GM18909 (cell line): ENCODE measurements around the gene NUP98.
"Not testable (repeated sequence)": the region's sequence is repeated elsewhere in the genome, so short reads cannot be mapped to it uniquely, and the experiment has no call there.

Experiments used
- ATAC-seq: cut with Tn5 transposase; IDR thresholded peaks from one replicate; pipeline ENCODE4 v1.9.1; 2021; ENCODE audit warnings: mild to moderate bottlenecking; ENCODE audit not compliant: unreplicated experiment, poor library complexity

The NUP98 gene

DNA sequence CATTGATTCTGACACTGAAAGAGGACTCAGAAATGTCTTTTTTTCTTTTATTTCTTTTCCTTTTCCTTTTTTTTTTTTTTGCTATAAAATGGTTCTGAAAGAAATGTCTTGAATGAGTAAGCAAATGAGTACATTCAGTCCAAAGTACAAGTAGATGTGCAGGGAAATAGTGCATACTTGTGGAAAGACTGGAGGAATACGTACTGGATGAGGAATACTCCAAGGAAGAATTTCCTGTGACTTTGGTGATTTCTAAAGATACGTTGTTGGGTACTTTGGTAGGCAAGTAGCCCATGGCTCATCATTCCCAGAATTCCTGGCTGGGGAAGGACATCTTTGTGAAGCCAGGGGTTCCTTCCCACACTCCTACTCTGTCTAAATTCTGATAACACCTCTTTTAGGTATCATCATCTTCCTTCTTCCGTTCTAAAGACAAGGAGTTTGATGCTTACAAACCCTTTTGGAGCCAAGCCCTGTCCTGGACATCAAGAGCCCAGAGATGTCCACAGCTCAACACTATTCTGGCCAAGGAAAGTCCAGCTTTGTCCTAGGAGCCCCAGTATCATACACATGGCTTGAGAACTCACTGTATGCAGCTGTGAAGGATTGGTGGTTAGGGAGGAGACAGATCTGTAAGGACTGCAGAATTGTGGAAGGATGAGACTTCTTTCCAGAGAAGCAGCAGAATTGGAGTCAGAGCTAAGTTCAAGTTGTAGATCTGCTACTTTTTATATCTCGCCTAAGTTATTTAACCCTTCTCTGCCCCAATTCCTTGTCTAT is 4.8 kb upstream of the NUP98 start:
- ATAC-seq: no peak

GRCh38 chr11:3799873-3800272 is 2.5 kb upstream of the NUP98 start:
- ATAC-seq: no peak

DNA sequence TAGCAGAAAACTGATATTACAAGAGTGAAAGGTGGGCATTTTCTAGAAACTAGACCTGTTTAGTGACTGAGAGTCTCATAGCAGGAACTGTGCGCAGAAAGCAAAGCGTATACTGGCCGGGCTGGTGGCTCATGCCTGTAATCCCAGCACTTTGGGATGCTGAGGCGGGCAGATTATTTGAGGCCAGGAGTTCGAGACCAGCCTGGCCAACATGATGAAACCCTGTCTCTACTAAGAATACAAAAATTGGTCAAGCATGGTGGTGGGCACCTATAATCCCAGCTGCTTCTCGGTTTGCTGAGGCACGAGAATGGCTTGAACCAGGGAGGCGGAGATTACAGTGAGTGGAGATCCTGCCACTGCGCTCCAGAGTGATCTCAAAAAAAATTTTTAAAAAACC is 1.8 kb upstream of the NUP98 start:
- no peak for ATAC-seq

GRCh38 chr11:3796801-3797328 is 489 bp downstream of the NUP98 start:
- ATAC-seq: peak; percentile 41

- no peak for ATAC-seq
Measured at GRCh38 chr11:3796346-3796745, 1.0 kb downstream of the NUP98 start.

DNA sequence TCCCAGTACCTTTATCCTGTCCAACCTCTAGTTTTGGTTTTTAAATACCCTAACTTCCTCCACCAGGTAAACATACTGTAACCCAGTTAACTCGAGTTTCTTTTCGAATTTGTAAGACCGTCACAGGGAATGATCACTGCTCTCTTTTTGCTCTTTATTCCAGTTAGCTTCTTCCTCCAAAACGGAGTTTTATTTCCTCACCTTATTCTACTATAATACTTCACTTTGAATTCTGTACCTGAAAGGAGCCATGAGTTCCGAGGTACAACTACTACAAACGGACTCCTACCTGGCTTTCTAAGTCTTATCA is 1.4 kb downstream of the NUP98 start:
- no peak for ATAC-seq

- no peak for ATAC-seq
Measured at GRCh38 chr11:3795131-3796001, 2.0 kb downstream of the NUP98 start.

GRCh38 chr11:3794387-3794786 is 3.0 kb downstream of the NUP98 start:
- not testable (repeated sequence) for ATAC-seq

DNA sequence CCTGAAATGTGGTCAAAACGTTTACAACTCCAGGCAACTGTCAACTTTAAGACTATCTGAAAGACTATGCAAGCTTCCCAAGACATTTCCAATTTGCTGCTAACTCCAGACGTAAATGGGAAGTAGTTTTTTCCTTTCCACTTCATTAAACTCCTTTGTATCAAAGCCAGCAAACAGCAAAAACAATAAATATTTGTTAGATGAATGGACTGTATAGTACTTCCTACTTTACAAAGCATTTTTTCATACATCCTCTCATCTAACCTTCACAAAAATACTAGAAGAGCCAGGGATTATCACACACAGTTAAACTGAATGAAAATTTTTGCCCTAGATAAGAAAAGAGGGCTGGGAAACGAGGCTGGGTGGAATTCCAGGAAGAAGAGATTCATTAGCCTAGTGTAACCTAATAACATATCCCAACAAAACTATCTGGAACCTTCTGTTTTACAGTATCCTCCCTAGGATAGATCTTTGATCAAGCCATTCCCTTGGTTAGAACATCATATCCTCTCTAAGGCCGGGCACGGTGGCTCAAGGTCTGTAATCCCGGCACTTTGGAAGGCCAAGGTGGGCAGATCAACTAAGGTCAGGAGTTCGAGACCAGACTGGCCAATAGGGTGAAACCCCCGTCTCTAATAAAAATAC is 10.4 kb downstream of the NUP98 start:
- ATAC-seq: no peak

DNA sequence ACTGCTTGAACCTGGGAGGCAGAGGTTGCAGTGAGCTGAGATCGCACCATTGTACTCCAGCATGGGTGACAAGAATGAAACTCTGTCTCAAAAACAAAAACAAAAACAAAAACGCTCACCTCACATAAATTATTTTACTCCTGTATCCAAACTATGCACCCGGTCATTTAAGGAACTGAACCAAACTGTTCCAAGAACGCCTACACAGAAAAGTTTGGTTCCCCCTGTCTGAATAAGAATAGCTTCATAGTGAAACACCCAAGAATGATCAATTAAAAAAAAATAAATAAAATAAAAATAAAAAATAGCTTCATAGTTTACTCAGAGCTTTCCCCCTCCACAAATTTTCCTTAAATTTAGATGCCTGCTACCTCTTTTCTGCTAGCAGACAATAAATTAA is 13.7 kb downstream of the NUP98 start:
- no peak for ATAC-seq

- ATAC-seq: no peak
Measured at GRCh38 chr11:3782963-3783362, 14.4 kb downstream of the NUP98 start.

GRCh38 chr11:3781423-3781822 is 15.9 kb downstream of the NUP98 start:
- ATAC-seq: no peak

DNA sequence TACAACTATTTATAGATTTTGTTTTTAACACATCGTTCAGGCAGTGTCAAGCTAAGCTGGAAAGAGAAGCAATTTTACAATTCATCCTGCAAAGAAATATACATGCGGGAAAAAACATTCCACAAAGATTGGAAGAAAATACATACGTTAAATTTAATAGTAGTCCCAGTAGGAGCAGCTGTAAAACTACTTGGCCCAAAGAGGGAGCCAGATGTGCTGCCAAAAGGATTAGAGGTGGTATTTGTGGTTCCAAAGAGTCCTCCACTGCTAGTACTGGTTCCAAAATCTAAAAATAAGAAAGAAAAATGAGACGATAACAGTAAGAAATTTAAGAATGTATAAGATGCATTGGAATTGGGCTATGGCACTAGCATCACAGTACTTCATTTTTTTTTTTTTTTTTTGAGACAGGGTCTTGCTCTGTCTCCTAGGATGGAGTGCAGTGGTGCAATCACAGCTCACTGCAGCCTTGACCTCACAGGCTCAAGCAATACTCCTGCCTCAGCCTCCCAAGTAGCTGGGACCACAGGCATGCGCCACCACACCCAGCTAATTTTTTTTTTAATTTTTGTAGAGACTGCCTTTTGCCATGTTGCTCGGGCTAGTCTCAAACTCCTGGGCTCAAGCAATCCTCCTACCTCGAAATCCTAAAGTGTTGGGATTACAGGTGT is 21.5 kb downstream of the NUP98 start:
- no peak for ATAC-seq

DNA sequence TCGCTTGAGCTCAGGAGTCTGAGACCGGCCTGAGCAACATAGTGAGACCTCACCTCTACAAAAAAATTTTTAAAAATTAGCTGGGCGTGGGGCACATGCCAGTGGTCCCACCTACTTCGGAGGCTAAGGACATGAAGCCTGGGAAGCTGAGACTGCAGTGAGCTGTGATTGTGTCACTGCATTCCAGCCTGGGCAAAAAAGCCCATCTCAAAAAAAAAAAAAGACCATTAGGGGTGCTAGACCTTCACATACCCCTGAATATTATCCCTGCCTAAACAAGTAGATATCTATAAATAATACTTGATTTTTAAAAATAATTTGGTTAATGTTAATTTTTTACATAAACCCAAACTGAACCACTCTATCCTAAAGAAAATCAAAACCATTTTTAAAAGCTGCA is 24.2 kb downstream of the NUP98 start:
- ATAC-seq: no peak

GRCh38 chr11:3767536-3767935 is 29.8 kb downstream of the NUP98 start:
- ATAC-seq: no peak

DNA sequence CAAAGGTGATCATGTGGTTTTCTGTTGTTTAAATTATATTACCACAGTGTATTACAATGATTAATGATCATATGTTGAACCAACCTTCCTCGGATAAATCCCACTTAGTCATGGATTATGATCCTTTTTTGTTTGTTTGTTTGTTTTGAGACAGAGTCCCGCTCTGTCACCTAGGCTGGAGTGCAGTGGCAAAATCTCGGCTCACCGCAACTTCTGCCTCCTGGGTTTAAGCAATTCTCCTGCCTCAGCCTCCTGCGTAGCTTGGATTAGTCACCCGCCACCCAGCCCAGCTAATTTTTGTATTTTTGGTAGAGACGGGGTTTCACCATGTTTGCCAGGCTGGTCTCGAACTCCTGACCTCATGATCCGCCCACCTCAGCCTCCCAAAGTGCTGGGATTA is 30.5 kb downstream of the NUP98 start:
- ATAC-seq: not testable (repeated sequence)

- ATAC-seq: no peak
Measured at GRCh38 chr11:3764266-3764665, 33.1 kb downstream of the NUP98 start.

GRCh38 chr11:3755151-3755550 is 42.2 kb downstream of the NUP98 start:
- ATAC-seq: no peak

- no peak for ATAC-seq
Measured at GRCh38 chr11:3753110-3753509, 44.2 kb downstream of the NUP98 start.

- ATAC-seq: no peak
Measured at GRCh38 chr11:3747704-3748103, 49.6 kb downstream of the NUP98 start.
